ENCODE data around the gene PKNOX2.

The PKNOX2 gene

DNA sequence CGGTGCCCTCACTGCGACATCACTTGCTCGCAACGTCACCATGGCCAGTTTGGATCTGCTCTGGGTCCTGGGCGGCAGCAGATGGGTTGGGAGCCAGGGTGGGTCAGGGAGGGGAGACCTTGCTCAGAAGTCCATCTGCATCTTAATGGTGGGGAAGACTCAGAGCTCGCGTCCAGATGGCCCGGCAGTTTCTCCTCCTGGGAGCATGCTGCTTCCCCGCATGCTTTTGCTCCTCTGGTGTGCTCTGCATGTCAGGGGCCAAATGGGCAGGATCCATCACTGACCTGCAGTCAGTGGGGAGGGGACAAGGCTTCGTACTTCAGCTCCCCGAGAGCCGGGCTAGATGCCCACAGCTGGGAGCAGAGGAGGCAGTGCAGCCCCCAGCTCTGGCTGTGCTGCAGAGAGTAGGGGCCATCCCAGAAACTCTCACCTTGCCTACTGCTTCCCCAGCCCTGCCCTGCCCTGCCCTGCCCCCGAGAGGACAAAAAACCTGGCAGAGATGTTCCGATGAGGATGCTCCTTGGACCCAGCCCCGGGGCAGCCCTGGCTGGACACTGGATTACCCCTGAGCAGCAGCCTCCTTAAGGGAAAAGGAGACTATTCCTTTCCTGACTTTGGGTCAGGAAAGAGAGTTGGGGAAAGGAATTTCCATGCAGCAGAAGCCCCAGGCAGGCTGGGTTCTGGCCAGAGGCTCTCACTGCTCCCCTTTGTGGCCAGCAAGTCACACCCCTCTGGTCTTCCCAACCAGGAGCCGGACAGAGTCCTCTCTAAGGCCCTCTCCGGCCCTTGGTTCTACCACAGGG is 149.9 kb downstream of the PKNOX2 start:
- intact Hi-C loops (cut with DNase I), result no loop called here
- no peak for DNase-seq

DNA sequence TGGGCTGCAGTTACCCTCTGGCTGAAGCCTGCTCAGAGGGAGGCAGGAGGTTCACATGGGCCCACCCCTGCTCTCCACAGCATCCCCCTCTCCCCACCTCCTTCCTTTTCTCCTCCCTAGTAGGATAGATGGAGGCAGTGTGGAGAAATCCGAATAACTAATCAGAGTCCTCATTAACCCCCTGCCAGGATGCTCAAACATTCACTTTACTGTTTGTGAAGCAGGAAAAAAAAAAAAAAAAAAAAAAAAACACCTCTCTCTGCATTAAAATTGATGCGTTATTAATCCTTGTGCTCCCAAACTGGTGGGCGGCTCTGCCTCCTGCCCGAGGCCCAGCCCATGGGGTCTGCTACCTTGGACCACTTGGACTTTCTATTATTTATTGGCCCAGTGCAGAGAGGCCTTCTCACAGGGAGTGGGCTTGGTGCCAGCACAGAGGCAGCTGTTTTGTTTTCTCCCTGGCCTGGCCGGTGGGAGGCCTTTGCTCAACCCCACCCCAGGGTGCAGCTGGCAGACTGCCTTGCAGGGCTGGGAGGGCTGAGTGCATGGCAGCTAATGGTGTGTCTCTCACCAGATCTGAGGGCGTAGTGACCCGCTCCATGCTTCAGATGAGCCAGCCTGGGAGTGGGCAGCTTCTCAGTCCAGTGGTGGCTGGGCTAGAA is 150.7 kb downstream of the PKNOX2 start:
- DNase-seq, result peak in 1 of 42 donors; percentile 42
- intact Hi-C loops (cut with DNase I), result no loop called here

DNA sequence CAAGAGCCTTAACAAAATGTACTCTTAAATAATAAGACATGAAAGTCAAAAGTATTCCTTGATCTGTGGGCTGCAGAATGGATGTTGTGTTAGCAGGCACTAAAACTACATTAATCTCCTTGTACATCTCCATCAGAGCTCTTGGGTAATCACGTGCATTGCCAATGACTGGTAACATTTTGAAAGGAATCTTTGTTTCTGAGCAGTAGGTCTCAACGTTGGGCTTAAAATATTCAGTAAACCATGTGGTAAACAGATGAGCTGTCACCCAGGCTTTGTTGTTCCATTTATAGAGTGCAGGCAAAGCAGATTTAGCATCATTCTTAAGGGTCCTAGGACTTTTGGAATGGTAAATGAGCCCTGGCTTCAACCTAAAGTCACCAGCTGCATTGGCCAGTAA is 152.9 kb downstream of the PKNOX2 start:
- DNase-seq, result no peak

GRCh38 chr11:125319649-125320048 is 155.1 kb downstream of the PKNOX2 start:
- intact Hi-C loops (cut with DNase I), result no loop called here
- DNase-seq, result no peak

More for the DNA sequence above, 152.9 kb downstream of the PKNOX2 start:
- intact Hi-C loops (cut with DNase I), result no loop called here

DNA sequence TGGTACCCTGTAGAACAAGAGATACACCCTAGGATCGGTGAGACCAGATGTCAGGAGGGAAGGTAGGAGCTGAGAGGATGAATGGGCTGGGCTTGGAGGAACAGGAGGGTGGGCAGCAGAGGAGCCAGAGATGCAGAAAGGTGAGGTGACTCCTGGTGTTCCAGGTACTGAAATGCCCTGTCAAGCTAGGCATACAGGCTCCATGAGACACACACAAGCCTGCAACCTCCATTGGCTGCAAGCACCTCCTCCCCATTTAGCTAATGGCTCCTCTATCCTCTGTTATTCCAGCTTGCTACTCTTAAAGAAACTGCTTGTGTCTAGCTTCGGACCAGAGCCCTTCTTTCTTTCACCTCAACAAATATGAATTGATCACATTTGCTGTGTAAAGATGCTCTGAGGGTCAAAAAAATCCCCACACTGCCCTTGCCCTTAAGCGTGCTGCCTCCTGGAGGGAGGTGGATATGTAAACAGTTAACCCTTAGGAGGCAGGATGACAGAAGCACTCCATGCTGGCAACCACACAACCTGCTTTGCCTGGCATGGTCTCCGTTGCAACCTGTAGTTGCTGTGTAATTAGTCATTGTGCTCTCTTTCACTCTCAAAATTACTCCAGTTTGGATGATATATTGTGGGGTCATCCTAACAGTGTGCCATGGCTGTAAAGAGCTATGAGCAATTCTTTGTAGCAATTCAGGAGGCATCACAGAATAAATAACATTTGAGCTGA is 156.0 kb downstream of the PKNOX2 start:
- no peak for DNase-seq
- intact Hi-C loops (cut with DNase I), result no loop called here

- intact Hi-C loops (cut with DNase I), result no loop called here
Measured at GRCh38 chr11:125322289-125322688, 157.7 kb downstream of the PKNOX2 start.

GRCh38 chr11:125325196-125325595 is 160.6 kb downstream of the PKNOX2 start:
- intact Hi-C loops (cut with DNase I), result no loop called here
- DNase-seq, result no peak

More at GRCh38 chr11:125322289-125322688, 157.7 kb downstream of the PKNOX2 start:
- no peak for DNase-seq

GRCh38 chr11:125326126-125326525 is 161.6 kb downstream of the PKNOX2 start:
- intact Hi-C loops (cut with DNase I), result no loop called here
- DNase-seq, result no peak

- peak in 1 of 42 donors; percentile 39 for DNase-seq
- intact Hi-C loops (cut with DNase I), result no loop called here
Measured at GRCh38 chr11:125327518-125328224, 163.1 kb downstream of the PKNOX2 start.

GRCh38 chr11:125328225-125328580 is 163.7 kb downstream of the PKNOX2 start:
- intact Hi-C loops (cut with DNase I), result no loop called here
- peak in 1 of 42 donors; percentile 1 for DNase-seq

- DNase-seq, result peak in 1 of 42 donors; percentile 40
- intact Hi-C loops (cut with DNase I), result no loop called here
Measured at GRCh38 chr11:125329786-125330185, 165.2 kb downstream of the PKNOX2 start.

DNA sequence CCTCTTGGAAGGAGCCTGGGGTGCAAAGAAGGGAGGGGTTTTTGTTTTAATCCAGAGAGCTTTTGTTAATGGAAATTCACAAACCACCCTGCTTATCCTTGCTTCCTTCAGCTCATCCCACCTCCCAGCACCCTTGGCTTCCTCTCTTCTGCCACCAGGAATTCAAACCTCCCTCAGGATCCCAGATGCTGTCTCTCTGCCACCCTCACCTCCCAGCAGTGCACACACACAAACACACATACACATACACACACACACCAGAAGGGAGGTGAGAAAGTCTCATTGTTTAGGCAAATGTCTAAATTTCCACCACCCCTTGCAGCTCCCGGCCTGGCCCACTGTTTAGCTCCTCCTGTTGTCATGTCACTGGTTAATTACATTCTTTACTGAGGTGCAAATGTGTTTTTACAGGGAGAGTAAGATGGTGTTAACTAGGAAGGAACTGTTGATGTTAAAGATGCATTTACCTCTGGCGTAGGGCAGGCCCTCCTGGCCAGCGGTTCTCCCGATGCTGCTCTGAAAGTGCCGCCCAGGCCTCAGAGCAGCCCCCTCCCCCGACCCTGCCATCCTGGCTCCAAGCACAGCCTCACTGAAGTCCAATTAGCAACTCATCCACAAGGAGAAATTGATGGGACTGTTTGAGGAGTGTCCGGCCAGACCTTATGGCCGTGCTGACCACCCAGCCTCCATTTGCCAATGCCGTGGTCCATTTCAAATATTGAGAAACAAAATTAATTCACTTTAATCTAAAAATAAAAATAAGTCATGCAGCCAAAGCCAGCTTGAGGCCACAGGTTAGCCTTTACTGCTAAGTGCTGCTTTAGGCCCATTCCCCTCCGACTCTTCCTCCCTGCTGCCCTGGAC is 166.1 kb downstream of the PKNOX2 start:
- DNase-seq, result peak in 1 of 42 donors; percentile 34
- intact Hi-C loops (cut with DNase I), result no loop called here

- intact Hi-C loops (cut with DNase I), result no loop called here
- peak in 1 of 42 donors; percentile 32 for DNase-seq
Measured at GRCh38 chr11:125331357-125332035, 166.9 kb downstream of the PKNOX2 start.

DNA sequence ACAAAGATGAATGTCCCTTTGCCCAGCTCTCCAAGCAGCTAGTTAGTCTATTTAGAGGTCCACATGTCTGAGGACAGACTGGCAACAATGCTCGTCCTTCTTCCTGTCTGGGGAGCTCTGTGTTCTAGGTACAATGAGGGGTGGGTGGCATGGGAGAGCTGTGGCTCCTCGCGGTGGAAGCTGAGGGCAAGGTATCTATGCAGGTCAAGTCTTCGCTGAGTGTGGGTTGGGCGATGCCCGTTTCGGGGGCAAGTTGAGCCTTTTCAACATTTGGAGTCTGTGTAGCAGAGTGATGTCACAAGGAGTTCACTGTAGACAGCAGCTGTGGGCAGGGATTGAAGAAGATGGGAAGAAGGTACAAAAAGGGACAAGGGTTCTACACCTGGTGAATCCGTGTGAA is 168.3 kb downstream of the PKNOX2 start:
- intact Hi-C loops (cut with DNase I), result no loop called here
- DNase-seq, result peak in 2 of 42 donors; percentile 5 to 32

DNA sequence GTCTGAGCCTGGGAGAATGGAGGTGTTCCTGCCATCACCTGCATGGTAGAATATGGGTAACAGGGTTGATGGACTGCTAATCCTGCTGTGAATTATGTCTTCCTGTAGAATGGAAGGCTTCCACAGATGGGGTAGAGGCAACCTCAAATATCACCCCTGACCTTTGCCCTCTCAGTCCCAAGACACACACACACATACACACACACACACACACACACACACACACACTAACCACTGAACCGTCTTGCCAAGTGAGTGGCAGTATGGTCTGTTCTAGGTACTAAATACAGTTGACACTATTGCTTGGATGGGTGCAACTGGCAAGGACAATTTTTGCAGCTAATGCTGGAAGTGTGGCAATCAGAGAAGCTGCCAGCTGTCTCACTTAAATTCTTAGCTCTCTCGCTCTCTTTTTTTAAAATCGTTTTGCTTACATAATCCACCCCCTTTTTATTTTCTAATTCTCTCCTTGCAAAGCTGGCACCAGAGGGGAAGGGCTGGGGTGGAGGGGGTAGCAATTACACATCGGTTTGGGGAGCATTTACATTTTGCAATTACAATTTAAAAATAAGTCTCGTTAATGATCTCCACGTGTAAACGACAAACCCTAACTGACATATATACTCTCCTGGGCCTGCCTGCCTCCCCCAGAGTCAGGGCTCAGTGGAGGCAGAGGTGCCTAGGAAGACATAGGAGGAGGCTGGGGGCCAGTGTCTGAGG is 169.0 kb downstream of the PKNOX2 start:
- peak in 13 of 42 donors; percentile 11 to 71 (median 44) for DNase-seq
- intact Hi-C loops (cut with DNase I), result no loop called here

- no peak for DNase-seq
- intact Hi-C loops (cut with DNase I), result no loop called here
Measured at GRCh38 chr11:125335106-125335505, 170.6 kb downstream of the PKNOX2 start.

All from head of caudate nucleus (tissue), 42 donors.